Erythroblast (primary cell): ENCODE data around the gene LANCL2.

Source experiments
- GATA1 ChIP-seq: IDR thresholded peaks from 2 replicates; pipeline ENCODE4 v1.6.1; 2011; ENCODE audit warnings: low read depth, mild to moderate bottlenecking, control low read depth, low read length, moderate library complexity
- POLR2A ChIP-seq: IDR thresholded peaks from 2 replicates; pipeline ENCODE4 v1.6.1; 2011; ENCODE audit warnings: mild to moderate bottlenecking, low read length

DNA sequence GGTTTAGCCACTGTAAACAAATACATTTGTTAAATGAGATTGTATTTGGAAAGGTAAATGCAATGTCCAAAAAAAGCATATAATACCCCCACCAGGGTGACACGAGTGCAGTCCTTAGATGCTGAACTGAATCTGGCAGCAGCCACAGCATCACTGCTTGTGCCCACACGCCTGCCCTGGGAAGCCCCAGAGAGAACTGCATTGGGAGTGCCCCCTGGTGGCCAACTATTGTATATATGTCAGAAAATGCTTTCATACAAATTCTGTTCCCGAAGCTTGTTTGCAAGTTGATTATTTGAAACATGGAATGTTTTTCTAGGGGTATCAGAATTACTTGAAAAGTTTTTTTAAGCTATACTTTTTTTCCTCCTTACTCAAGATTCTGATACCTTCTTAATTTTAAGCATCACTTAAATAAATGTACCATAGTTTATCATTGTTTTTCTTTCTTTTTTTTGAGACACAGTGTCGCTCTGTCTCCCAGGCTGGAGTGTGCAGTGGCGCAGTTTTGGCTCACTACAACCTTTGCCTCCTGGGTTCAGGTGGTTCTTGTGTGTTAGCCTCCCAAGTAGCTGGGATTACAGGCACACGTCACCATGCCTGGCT, 50.1 kb downstream of the LANCL2 start:
- TF ChIP-seq POLR2A (no peak), GATA1 (no peak)
